Glutamatergic neuron (in vitro differentiated cells): ENCODE data around the gene RAB3GAP2. TPM values are rescaled to one million over a fixed set of nuclear protein-coding genes. Genes with fewer than 3 reads are reported as not detected.
A peak's percentile ranks its signal among the peaks of the same experiment; 100 is the strongest.
"Not testable (repeated sequence)": the region's sequence is repeated elsewhere in the genome, so short reads cannot be mapped to it uniquely, and the experiment has no call there.

Source experiments
- DNase-seq: peaks from one replicate; pipeline ENCODE4 v3.0.0; 2022
- H3K27ac Mint-ChIP-seq: one replicate; pipeline ENCODE4 v1.8.0; 2020; ENCODE audit warnings: mild to moderate bottlenecking, mixed read lengths, inconsistent platforms; ENCODE audit not compliant: unreplicated experiment
- H3K27me3 Mint-ChIP-seq: one replicate; pipeline ENCODE4 v1.8.0; 2020; ENCODE audit warnings: mild to moderate bottlenecking, moderate library complexity, mixed read lengths, inconsistent platforms; ENCODE audit not compliant: unreplicated experiment
- H3K36me3 Mint-ChIP-seq: one replicate; pipeline ENCODE4 v1.8.0; 2020; ENCODE audit warnings: mild to moderate bottlenecking, mixed read lengths, inconsistent platforms; ENCODE audit not compliant: unreplicated experiment
- H3K4me1 Mint-ChIP-seq: one replicate; pipeline ENCODE4 v1.8.0; 2020; ENCODE audit warnings: mild to moderate bottlenecking, low read depth, mixed read lengths, inconsistent platforms; ENCODE audit not compliant: unreplicated experiment
- H3K4me3 Mint-ChIP-seq: one replicate; pipeline ENCODE4 v1.8.0; 2020; ENCODE audit warnings: mild to moderate bottlenecking, mixed read lengths, inconsistent platforms; ENCODE audit not compliant: unreplicated experiment
- H3K9me3 Mint-ChIP-seq: one replicate; pipeline ENCODE4 v1.8.0; 2020; ENCODE audit warnings: mild to moderate bottlenecking, moderate library complexity, mixed read lengths, inconsistent platforms; ENCODE audit not compliant: unreplicated experiment
- total RNA-seq: library from RNA; stranded (reverse); fragmentation: NEBNext Ultra II Directional; extraction: Animal tissue kit (Norgen Biotek cat#: 25700); gene quantifications from one replicate; pipeline ENCODE4 v1.2.1, GENCODE V29; 2021; ENCODE audit not compliant: unreplicated experiment
- TF ChIP-seq, protein P1 (sequence below): fragments of 200-600 bp; sonication (generic); IDR thresholded peaks from one replicate; pipeline ENCODE4 v1.5.0; 2021; ENCODE audit not compliant: partially characterized antibody, unreplicated experiment

RAB3GAP2 gene
- total RNA-seq, 1 donor from 2014 or later: 65.3 TPM

DNA sequence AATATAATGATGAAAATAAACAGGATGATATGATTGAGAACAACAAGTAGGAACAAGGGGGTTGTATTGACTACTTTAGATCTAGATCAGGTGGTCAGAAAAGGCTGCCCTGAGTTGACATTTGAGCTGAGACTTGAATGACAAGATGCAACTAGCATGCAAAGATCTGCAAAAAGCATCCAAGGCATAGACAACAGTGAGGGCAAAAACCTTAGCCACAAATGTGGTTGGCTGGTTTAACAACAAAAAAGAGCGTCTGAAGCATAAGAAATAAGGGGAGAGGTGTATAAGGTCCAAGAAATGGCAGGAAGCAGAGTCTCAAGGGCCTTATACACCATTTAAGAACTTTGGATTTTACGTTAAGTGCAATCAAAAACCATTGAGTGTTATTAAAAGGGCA is 3.2 kb downstream of the RAB3GAP2 start:
- TF ChIP-seq, protein P1, sequence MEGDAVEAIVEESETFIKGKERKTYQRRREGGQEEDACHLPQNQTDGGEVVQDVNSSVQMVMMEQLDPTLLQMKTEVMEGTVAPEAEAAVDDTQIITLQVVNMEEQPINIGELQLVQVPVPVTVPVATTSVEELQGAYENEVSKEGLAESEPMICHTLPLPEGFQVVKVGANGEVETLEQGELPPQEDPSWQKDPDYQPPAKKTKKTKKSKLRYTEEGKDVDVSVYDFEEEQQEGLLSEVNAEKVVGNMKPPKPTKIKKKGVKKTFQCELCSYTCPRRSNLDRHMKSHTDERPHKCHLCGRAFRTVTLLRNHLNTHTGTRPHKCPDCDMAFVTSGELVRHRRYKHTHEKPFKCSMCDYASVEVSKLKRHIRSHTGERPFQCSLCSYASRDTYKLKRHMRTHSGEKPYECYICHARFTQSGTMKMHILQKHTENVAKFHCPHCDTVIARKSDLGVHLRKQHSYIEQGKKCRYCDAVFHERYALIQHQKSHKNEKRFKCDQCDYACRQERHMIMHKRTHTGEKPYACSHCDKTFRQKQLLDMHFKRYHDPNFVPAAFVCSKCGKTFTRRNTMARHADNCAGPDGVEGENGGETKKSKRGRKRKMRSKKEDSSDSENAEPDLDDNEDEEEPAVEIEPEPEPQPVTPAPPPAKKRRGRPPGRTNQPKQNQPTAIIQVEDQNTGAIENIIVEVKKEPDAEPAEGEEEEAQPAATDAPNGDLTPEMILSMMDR: no peak
- H3K36me3 Mint-ChIP-seq: peaks cover 9% of the 10 kb centered on the region
- no peaks in the 10 kb centered on the region for H3K9me3 Mint-ChIP-seq
- peak overlapping the region; percentile 50 for H3K4me3 Mint-ChIP-seq
- H3K27ac Mint-ChIP-seq: no peak overlapping the region
- no peak for DNase-seq
- H3K4me1 Mint-ChIP-seq: peaks cover 2% of the 10 kb centered on the region
- no peaks in the 10 kb centered on the region for H3K27me3 Mint-ChIP-seq

DNA sequence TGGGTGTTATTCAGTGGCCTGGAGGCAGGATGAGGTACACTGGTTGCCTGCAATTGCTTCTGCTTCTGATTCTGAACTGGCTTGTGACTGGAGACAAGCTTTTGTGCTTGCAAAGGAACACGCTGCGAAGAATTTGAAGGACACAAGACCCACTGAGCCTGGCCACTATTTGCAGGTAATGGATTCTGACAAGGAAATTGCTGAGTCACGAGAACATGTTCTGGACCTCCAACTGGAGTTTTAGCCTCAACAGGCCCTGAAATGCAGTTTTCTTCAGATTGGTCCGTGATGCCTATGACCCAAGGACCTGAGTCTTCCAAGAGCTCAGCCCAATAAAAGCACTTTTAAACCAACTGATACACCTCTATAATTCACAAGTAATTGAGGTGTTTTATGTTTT is 4.6 kb downstream of the RAB3GAP2 start:
- Mint-ChIP-seq H3K27me3 (peaks cover 2% of the 10 kb centered on the region), H3K27ac (no peak overlapping the region), H3K4me1 (peaks cover 2% of the 10 kb centered on the region), H3K36me3 (peaks cover 9% of the 10 kb centered on the region), H3K4me3 (no peak overlapping the region), H3K9me3 (no peaks in the 10 kb centered on the region)
- DNase-seq: no peak
- TF ChIP-seq, protein P1: no peak

- H3K27me3 Mint-ChIP-seq, H3K9me3 Mint-ChIP-seq, H3K4me1 Mint-ChIP-seq, H3K4me3 Mint-ChIP-seq, DNase-seq: not testable (repeated sequence)
- peaks cover 36% of the 10 kb centered on the region for H3K36me3 Mint-ChIP-seq
- H3K27ac Mint-ChIP-seq: peak overlapping the region; percentile 30
Measured at GRCh38 chr1:220260228-220260627, 12.0 kb downstream of the RAB3GAP2 start.

DNA sequence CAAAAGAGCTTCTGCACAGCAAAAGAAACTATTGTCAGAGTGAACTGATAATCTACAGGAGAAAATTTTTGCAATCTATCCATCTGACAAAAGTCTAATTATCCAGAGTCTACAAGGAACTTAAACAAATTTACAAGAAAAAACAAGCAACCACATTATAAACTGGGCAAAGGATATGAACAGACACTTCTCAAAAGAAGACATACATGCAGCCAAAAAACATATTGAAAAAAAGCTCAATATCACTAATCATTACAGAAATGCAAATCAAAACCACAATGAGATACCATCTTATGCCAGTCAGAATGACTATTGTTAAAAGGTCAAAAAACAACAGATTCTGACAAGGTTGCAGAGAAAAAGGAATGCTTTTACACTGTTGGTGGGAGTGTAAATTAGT is 12.5 kb downstream of the RAB3GAP2 start:
- H3K9me3 Mint-ChIP-seq, H3K27me3 Mint-ChIP-seq, H3K4me1 Mint-ChIP-seq, H3K27ac Mint-ChIP-seq, H3K4me3 Mint-ChIP-seq, DNase-seq: not testable (repeated sequence)
- peaks cover 39% of the 10 kb centered on the region for H3K36me3 Mint-ChIP-seq

DNA sequence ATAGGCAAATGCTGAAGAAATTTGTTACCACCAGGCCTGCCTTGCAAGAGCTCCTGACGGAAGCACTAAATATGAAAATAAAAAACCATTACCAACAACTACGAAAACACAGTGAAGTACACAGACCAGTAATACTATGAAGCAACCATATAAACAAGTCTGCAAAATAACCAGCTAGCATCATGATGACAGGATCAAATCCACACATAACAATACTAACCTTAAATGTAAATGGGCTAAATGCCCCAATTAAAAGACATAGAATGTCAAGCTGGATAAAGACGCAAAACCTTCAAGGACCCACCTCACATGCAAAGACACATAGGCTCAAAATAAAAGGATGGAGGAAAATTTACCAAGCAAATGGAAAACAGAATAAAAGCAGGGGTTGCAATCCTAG is 16.1 kb downstream of the RAB3GAP2 start:
- DNase-seq, H3K4me3 Mint-ChIP-seq, H3K27me3 Mint-ChIP-seq, H3K27ac Mint-ChIP-seq, H3K4me1 Mint-ChIP-seq, H3K9me3 Mint-ChIP-seq: not testable (repeated sequence)
- peaks cover 57% of the 10 kb centered on the region for H3K36me3 Mint-ChIP-seq

DNA sequence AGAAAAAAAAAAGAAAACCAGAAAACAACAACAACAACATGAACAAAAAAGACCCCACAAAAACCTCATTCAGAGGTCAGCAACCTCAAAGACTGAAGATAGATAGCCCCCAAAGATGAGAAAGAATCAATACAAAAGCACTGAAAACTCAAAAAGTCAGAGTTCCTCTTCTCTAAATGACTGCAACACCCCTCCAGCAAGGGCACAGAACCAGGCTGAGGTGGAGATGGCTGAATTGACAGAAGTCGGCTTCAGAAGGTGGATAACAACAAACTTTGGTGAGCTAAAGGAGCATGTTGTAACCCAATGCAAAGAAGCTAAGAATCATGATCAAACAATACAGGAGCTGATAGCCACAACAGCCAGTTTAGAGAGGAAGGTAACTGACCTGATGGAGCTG is 17.0 kb downstream of the RAB3GAP2 start:
- Mint-ChIP-seq H3K4me3 (no peak overlapping the region), H3K36me3 (peaks cover 59% of the 10 kb centered on the region), H3K27me3 (peaks cover 7% of the 10 kb centered on the region), H3K4me1 (no peaks in the 10 kb centered on the region), H3K27ac (no peak overlapping the region), H3K9me3 (peaks cover 7% of the 10 kb centered on the region)
- TF ChIP-seq, protein P1: no peak
- DNase-seq: no peak

DNA sequence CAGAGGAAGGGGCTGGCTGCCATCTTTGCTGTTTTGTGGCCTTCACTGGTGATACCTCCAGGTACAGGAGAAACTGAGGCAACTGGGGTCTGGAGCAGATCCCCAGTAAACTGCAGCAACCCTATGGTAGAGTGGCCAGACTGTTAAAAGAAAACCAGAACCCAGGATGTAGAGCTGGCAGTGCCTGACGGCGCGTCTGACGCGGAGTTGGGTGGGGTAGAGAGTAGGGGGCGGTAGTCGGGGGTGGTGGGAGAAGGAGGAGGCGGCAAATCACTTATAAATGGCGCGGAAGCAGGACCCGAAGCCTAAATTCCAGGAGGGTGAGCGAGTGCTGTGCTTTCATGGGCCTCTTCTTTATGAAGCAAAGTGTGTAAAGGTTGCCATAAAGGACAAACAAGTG is 19.0 kb downstream of the RAB3GAP2 start:
- not testable (repeated sequence) for H3K27me3 Mint-ChIP-seq, DNase-seq, H3K9me3 Mint-ChIP-seq, H3K4me3 Mint-ChIP-seq, H3K4me1 Mint-ChIP-seq, H3K27ac Mint-ChIP-seq
- peaks cover 74% of the 10 kb centered on the region for H3K36me3 Mint-ChIP-seq
